H9 (cell line): ENCODE measurements around the gene RAB27A. TPM values are rescaled to one million over a fixed set of nuclear protein-coding genes. Genes with fewer than 3 reads are reported as not detected.

Experiments used
- DNase-seq: peaks from one replicate; pipeline ENCODE4 v3.0.0-alpha.2; 2017
- H2AFZ ChIP-seq: one replicate; pipeline ENCODE4 v1.6.1; 2013; ENCODE audit warnings: mild to moderate bottlenecking, low read length, control low read depth, moderate library complexity
- H2AK5ac ChIP-seq: 2 replicates; pipeline ENCODE4 v1.6.1; 2013; ENCODE audit warnings: low read length, control low read depth, mixed read lengths; ENCODE audit not compliant: insufficient read length
- H2BK120ac ChIP-seq: one replicate; pipeline ENCODE4 v1.6.1; 2013; ENCODE audit warnings: low read depth, mild to moderate bottlenecking, low read length, control low read depth, inconsistent platforms; ENCODE audit not compliant: poor library complexity, severe bottlenecking
- H2BK12ac ChIP-seq: 2 replicates; pipeline ENCODE4 v1.6.1; 2013; ENCODE audit warnings: low read length, control low read depth, mixed read lengths, low read depth; ENCODE audit not compliant: insufficient read length
- H2BK15ac ChIP-seq: 2 replicates; pipeline ENCODE4 v1.6.1; 2013; ENCODE audit warnings: low read depth, low read length, control low read depth
- H2BK20ac ChIP-seq: one replicate; pipeline ENCODE4 v1.6.1; 2013; ENCODE audit warnings: low read depth, mild to moderate bottlenecking, low read length, control low read depth, inconsistent platforms; ENCODE audit not compliant: poor library complexity, severe bottlenecking
- H2BK5ac ChIP-seq: 2 replicates; pipeline ENCODE4 v1.6.1; 2013; ENCODE audit warnings: low read length, control low read depth, mixed read lengths; ENCODE audit not compliant: insufficient read length
- H3K14ac ChIP-seq: 2 replicates; pipeline ENCODE4 v1.6.1; 2013; ENCODE audit warnings: low read length, control low read depth; ENCODE audit not compliant: insufficient read depth
- H3K18ac ChIP-seq: 2 replicates; pipeline ENCODE4 v1.6.1; 2013; ENCODE audit warnings: low read depth, mild to moderate bottlenecking, mixed read lengths, low read length, control low read depth; ENCODE audit not compliant: insufficient read length
- H3K23ac ChIP-seq: 2 replicates; pipeline ENCODE4 v1.6.1; 2013; ENCODE audit warnings: low read length, control low read depth, mixed read lengths, low read depth; ENCODE audit not compliant: insufficient read length
- H3K23me2 ChIP-seq: 2 replicates; pipeline ENCODE4 v1.6.1; 2013; ENCODE audit warnings: low read depth, mild to moderate bottlenecking, mixed read lengths, low read length, control low read depth; ENCODE audit not compliant: insufficient read length, poor library complexity, severe bottlenecking
- H3K27ac ChIP-seq: 2 replicates; pipeline ENCODE4 v1.5.1; 2013; ENCODE audit warnings: low read length, control low read depth, mixed read lengths, low read depth; ENCODE audit not compliant: insufficient read length
- H3K27me3 ChIP-seq: 2 replicates; pipeline ENCODE4 v1.6.1; 2013; ENCODE audit warnings: low read length, control low read depth, inconsistent platforms; ENCODE audit not compliant: insufficient read depth
- H3K4ac ChIP-seq: 2 replicates; pipeline ENCODE4 v1.6.1; 2013; ENCODE audit warnings: low read depth, mild to moderate bottlenecking, control low read depth, inconsistent platforms, low read length, moderate library complexity
- H3K4me1 ChIP-seq: 2 replicates; pipeline ENCODE4 v1.6.1; 2013; ENCODE audit warnings: low read length, control low read depth, inconsistent platforms; ENCODE audit not compliant: insufficient read depth
- H3K4me2 ChIP-seq: 2 replicates; pipeline ENCODE4 v1.6.1; 2013; ENCODE audit warnings: low read length, control low read depth, mixed read lengths; ENCODE audit not compliant: insufficient read length, insufficient read depth
- H3K56ac ChIP-seq: 2 replicates; pipeline ENCODE4 v1.6.1; 2013; ENCODE audit warnings: low read depth, mild to moderate bottlenecking, mixed read lengths, low read length, control low read depth; ENCODE audit not compliant: insufficient read length
- H3K79me1 ChIP-seq: 2 replicates; pipeline ENCODE4 v1.6.1; 2013; ENCODE audit warnings: low read depth, mild to moderate bottlenecking, moderate library complexity, low read length, control low read depth, inconsistent platforms; ENCODE audit not compliant: insufficient read depth, poor library complexity, severe bottlenecking
- H3K79me2 ChIP-seq: 2 replicates; pipeline ENCODE4 v1.6.1; 2013; ENCODE audit warnings: low read length, control low read depth, inconsistent platforms; ENCODE audit not compliant: insufficient read depth
- H3K9ac ChIP-seq: 2 replicates; pipeline ENCODE4 v1.6.1; 2013; ENCODE audit warnings: low read length, control low read depth, mixed read lengths; ENCODE audit not compliant: insufficient read length; ENCODE audit errors: extremely low read depth
- H3K9me3 ChIP-seq: one replicate; pipeline ENCODE4 v1.6.1; 2013; ENCODE audit warnings: low read depth, low read length, inconsistent platforms; ENCODE audit not compliant: control insufficient read depth
- H3T11ph ChIP-seq: one replicate; pipeline ENCODE4 v1.6.1; 2013; ENCODE audit warnings: mild to moderate bottlenecking, low read length, control low read depth, inconsistent platforms
- H4K20me1 ChIP-seq: one replicate; pipeline ENCODE4 v1.6.1; 2013; ENCODE audit not compliant: control insufficient read depth, insufficient read length, insufficient read depth
- H4K5ac ChIP-seq: 2 replicates; pipeline ENCODE4 v1.6.1; 2013; ENCODE audit warnings: low read depth, mild to moderate bottlenecking, mixed read lengths, low read length, control low read depth; ENCODE audit not compliant: insufficient read length
- H4K8ac ChIP-seq: replicated peaks from 2 replicates; pipeline ENCODE4 v1.6.1; 2013; ENCODE audit warnings: low read length, control low read depth, mixed read lengths, low read depth; ENCODE audit not compliant: insufficient read length
- H4K91ac ChIP-seq: 2 replicates; pipeline ENCODE4 v1.6.1; 2013; ENCODE audit warnings: low read depth, mild to moderate bottlenecking, moderate library complexity, mixed read lengths, low read length, control low read depth; ENCODE audit not compliant: insufficient read length
- H3K27ac Mint-ChIP-seq, 3 experiments: 2 replicates in 2 of 3; 3 replicates in 1 of 3; pipeline ENCODE4 v1.8.0; 2020 to 2021; ENCODE audit warnings: mixed read lengths in 3 of 3, mild to moderate bottlenecking in 1 of 3, moderate library complexity in 1 of 3
- H3K27me3 Mint-ChIP-seq: 2 replicates; pipeline ENCODE4 v1.8.0; 2021; ENCODE audit warnings: low read depth, mild to moderate bottlenecking, moderate library complexity, mixed read lengths
- H3K36me3 Mint-ChIP-seq, 3 experiments: 2 replicates in 2 of 3; 3 replicates in 1 of 3; pipeline ENCODE4 v1.8.0; 2020 to 2021; ENCODE audit warnings: low read depth in 3 of 3, mixed read lengths in 3 of 3; ENCODE audit not compliant: insufficient read depth in 1 of 3
- H3K4me1 Mint-ChIP-seq, 2 experiments: 2 replicates each; pipeline ENCODE4 v1.8.0; 2020; ENCODE audit warnings: mixed read lengths in 2 of 2
- H3K4me3 Mint-ChIP-seq, 2 experiments: 2 replicates in 1 of 2; 3 replicates in 1 of 2; pipeline ENCODE4 v1.8.0; 2020 to 2021; ENCODE audit warnings: mild to moderate bottlenecking in 2 of 2, mixed read lengths in 2 of 2, moderate library complexity in 1 of 2
- H3K9me3 Mint-ChIP-seq, 2 experiments: 2 replicates in 1 of 2; 3 replicates in 1 of 2; pipeline ENCODE4 v1.8.0; 2020; ENCODE audit warnings: mild to moderate bottlenecking in 2 of 2, mixed read lengths in 2 of 2, moderate library complexity in 1 of 2
- whole genome bisulfite sequencing: extraction: QIAGEN DNeasy Blood & Tissue Kit; methylation state at CpG from one replicate; pipeline ENCODE4 v1.1.7; 2013; ENCODE audit warnings: missing lambda C conversion rate, low lambda C conversion rate, mixed read lengths; ENCODE audit not compliant: insufficient read length; ENCODE audit errors: extremely low coverage; 5-methylcytosine and 5-hydroxymethylcytosine counted together
- total RNA-seq: library from RNA; stranded (reverse); gene quantifications from 2 replicates; pipeline ENCODE4 v1.2.1, GENCODE V29; 2021
- TF ChIP-seq, protein P1 (sequence below): fragments of 200-600 bp; sonication (generic); conservative IDR thresholded peaks from 3 replicates; pipeline ENCODE4 v1.8.0; 2021; ENCODE audit warnings: antibody characterized with exemption, mild to moderate bottlenecking

Gene RAB27A
- total RNA-seq, 1 experiment from 2014 or later = 6.8 TPM

DNA sequence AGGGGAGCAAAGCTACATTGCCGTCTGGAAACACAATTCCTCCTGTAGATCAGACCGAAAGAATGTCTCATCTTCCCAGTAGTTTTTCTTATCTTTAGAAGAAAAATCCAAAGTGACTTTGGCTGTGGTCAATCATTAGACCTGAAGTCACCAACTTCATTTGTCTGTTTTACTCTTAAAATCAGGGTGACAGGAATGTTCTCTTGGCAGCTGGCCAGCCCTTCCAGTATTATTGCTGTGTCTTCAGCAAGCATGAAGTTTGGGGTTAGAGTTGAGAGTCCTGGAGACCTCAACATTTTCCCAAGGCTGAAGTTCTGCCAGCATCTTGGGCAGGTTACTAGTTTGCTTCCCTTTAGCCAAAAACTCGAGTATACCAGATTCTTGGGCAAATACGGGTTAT lies 125.3 kb downstream of the RAB27A start:
- TF ChIP-seq, protein P1, sequence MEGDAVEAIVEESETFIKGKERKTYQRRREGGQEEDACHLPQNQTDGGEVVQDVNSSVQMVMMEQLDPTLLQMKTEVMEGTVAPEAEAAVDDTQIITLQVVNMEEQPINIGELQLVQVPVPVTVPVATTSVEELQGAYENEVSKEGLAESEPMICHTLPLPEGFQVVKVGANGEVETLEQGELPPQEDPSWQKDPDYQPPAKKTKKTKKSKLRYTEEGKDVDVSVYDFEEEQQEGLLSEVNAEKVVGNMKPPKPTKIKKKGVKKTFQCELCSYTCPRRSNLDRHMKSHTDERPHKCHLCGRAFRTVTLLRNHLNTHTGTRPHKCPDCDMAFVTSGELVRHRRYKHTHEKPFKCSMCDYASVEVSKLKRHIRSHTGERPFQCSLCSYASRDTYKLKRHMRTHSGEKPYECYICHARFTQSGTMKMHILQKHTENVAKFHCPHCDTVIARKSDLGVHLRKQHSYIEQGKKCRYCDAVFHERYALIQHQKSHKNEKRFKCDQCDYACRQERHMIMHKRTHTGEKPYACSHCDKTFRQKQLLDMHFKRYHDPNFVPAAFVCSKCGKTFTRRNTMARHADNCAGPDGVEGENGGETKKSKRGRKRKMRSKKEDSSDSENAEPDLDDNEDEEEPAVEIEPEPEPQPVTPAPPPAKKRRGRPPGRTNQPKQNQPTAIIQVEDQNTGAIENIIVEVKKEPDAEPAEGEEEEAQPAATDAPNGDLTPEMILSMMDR = no peak
- Histone ChIP-seq H3K9me3 (no peaks in the 10 kb centered on the region), H3K56ac (no peak overlapping the region), H4K20me1 (no peaks in the 10 kb centered on the region), H4K91ac (no peak overlapping the region), H3K9ac (no peak overlapping the region), H3K79me2 (no peaks in the 10 kb centered on the region), H3K4me1 (no peaks in the 10 kb centered on the region), H2AK5ac (no peak overlapping the region), H3K27ac (no peak overlapping the region), H4K8ac (no peak overlapping the region), H2BK12ac (no peak overlapping the region), H3K23ac (no peak overlapping the region), H3K14ac (no peak overlapping the region), H3K23me2 (no peaks in the 10 kb centered on the region), H3K4ac (no peak overlapping the region), H3K18ac (no peak overlapping the region), H3K79me1 (no peaks in the 10 kb centered on the region), H2BK120ac (no peak overlapping the region), H2BK15ac (no peak overlapping the region), H2BK5ac (no peak overlapping the region), H3T11ph (no peak overlapping the region), H4K5ac (no peak overlapping the region), H3K4me2 (no peak overlapping the region), H2AFZ (no peak overlapping the region), H2BK20ac (no peak overlapping the region), H3K27me3 (no peaks in the 10 kb centered on the region)
- Mint-ChIP-seq H3K4me3 (no peak overlapping the region), H3K27me3 (no peaks in the 10 kb centered on the region), H3K9me3 (no peaks in the 10 kb centered on the region), H3K27ac (no peak overlapping the region), H3K4me1 (no peaks in the 10 kb centered on the region), H3K36me3 (no peaks in the 10 kb centered on the region; a peak in 1 of 7 replicates)
- WGBS = no CpG with 5 or more reads among the region's 4 CpGs
- DNase-seq = no peak

Other genes with a start within 250 kb of the RAB27A start
- gene RSL24D1, start 92.9 kb downstream of the RAB27A start, total RNA-seq = 111 and 112 TPM in 2 replicates
- gene PIGBOS1, start 29.3 kb upstream of the RAB27A start, total RNA-seq = 10.4 and 11.5 TPM in 2 replicates
- 6.7 and 9.0 TPM in 2 replicates for gene PIGB, start 29.4 kb upstream of the RAB27A start, total RNA-seq
- 9.0 and 9.3 TPM in 2 replicates for gene CCPG1, start 118.5 kb upstream of the RAB27A start, total RNA-seq
- gene PIERCE2, start 118.7 kb upstream of the RAB27A start, total RNA-seq = 0.44 TPM in 1 of 2 replicates, not detected in the other
- 1.6 and 2.2 TPM in 2 replicates for gene DNAAF4, start 218.4 kb upstream of the RAB27A start, total RNA-seq